HG02759 (cell line): Measurements from ENCODE around the gene LMTK2.

Experiments
- ATAC-seq: cut with Tn5 transposase; IDR thresholded peaks from one replicate; pipeline ENCODE4 v1.9.1; 2021; ENCODE audit warnings: mild to moderate bottlenecking, moderate library complexity; ENCODE audit not compliant: unreplicated experiment

The LMTK2 gene

GRCh38 chr7:98232263-98232585, 125.6 kb downstream of the LMTK2 start:
- ATAC-seq, result no peak

- ATAC-seq, result no peak
Observed at GRCh38 chr7:98232799-98233198, 126.1 kb downstream of the LMTK2 start.

GRCh38 chr7:98233219-98234070, 126.8 kb downstream of the LMTK2 start:
- ATAC-seq, result no peak

- ATAC-seq, result no peak
Observed at GRCh38 chr7:98234429-98235147, 127.9 kb downstream of the LMTK2 start.

- no peak for ATAC-seq
Observed at GRCh38 chr7:98235901-98236300, 129.2 kb downstream of the LMTK2 start.

- no peak for ATAC-seq
Observed at GRCh38 chr7:98236355-98237185, 129.9 kb downstream of the LMTK2 start.

- no peak for ATAC-seq
Observed at GRCh38 chr7:98238076-98238475, 131.4 kb downstream of the LMTK2 start.

- ATAC-seq, result no peak
Observed at GRCh38 chr7:98238976-98239375, 132.3 kb downstream of the LMTK2 start.

GRCh38 chr7:98240961-98241673, 134.5 kb downstream of the LMTK2 start:
- ATAC-seq, result peak; percentile 68

- ATAC-seq, result peak; percentile 18
Observed at GRCh38 chr7:98241674-98242241, 135.1 kb downstream of the LMTK2 start.

- no peak for ATAC-seq
Observed at GRCh38 chr7:98242342-98242741, 135.7 kb downstream of the LMTK2 start.

GRCh38 chr7:98242934-98243333, 136.3 kb downstream of the LMTK2 start:
- no peak for ATAC-seq

GRCh38 chr7:98244871-98245270, 138.2 kb downstream of the LMTK2 start:
- no peak for ATAC-seq

- no peak for ATAC-seq
Observed at GRCh38 chr7:98248156-98248555, 141.5 kb downstream of the LMTK2 start.

GRCh38 chr7:98249106-98249505, 142.4 kb downstream of the LMTK2 start:
- no peak for ATAC-seq

- ATAC-seq, result no peak
Observed at GRCh38 chr7:98250789-98251188, 144.1 kb downstream of the LMTK2 start.

GRCh38 chr7:98251231-98251600, 144.6 kb downstream of the LMTK2 start:
- peak; percentile 6 for ATAC-seq

GRCh38 chr7:98251601-98252424, 145.2 kb downstream of the LMTK2 start, which contains the start of gene TECPR1:
TECPR1 (minus strand) TSS chr7:98252232; CDS start chr7:98246146, 6,086 bp downstream.
- ATAC-seq, result peak; percentile 98

GRCh38 chr7:98252425-98253054, 145.9 kb downstream of the LMTK2 start:
- peak; percentile 35 for ATAC-seq
